Measurements from ENCODE around the gene DLG3. TPM values are rescaled to one million over a fixed set of nuclear protein-coding genes. Genes with fewer than 3 reads are reported as not detected.
A peak's percentile ranks its signal among the peaks of the same experiment; 100 is the strongest.

The DLG3 gene
- total and polyA plus RNA-seq, 10 of the 15 experiments (the other 5 are each of a cell fraction or from before 2014, with no cell fraction given): 1.3 to 32.2 (median 3.9) TPM

- in situ Hi-C loops (cut with MboI): no loop called here
- Histone ChIP-seq H3K36me3 (ENCODE audit: control insufficient read depth in 2 of 2, insufficient read depth in 2 of 2, low read length in 1 of 2) (no peaks in the 10 kb centered on the region), H3K79me2 (ENCODE audit: control insufficient read depth, insufficient read depth, low read length) (no peaks in the 10 kb centered on the region), H3K9me3 (replicated peaks; ENCODE audit: control insufficient read depth, insufficient read depth, low read length) (no peaks in the 10 kb centered on the region), H3K4me2 (ENCODE audit: control insufficient read depth, insufficient read depth) (no peak overlapping the region), H2AFZ (ENCODE audit: control insufficient read depth, low read depth, low read length) (no peak overlapping the region), H3K4me1 (ENCODE audit: control insufficient read depth, insufficient read depth, low read length) (no peaks in the 10 kb centered on the region), H3K9ac (ENCODE audit: control insufficient read depth, insufficient read depth, low read length) (no peak overlapping the region), H4K20me1 (ENCODE audit: control insufficient read depth, insufficient read depth) (no peaks in the 10 kb centered on the region), H3K27me3 (replicated peaks in 1 of 2; ENCODE audit: control insufficient read depth in 2 of 2, insufficient read depth in 2 of 2, low read length in 1 of 2) (no peaks in the 10 kb centered on the region), H3K4me3 (no peak overlapping the region), H3K27ac (ENCODE audit: control insufficient read depth, insufficient read depth) (no peak overlapping the region)
- ChIA-PET CTCF (no interaction called here), POLR2A (no interaction called here), RAD21 (ENCODE audit: unreplicated experiment) (no interaction called here), SMC1A (ENCODE audit: uncharacterized antibody, unreplicated experiment) (no interaction called here)
- no peak for TF ChIP-seq NR2F1 (conservative IDR thresholded peaks at IDR 0.05)
- no peak for TF ChIP-seq CHD2 (IDR thresholded peaks at IDR 0.05; ENCODE audit: borderline replicate concordance, low read depth, low read length)
- DNase-seq (ENCODE audit: low read depth, low spot score): no peak
- 28% methylated on average over 2 of the region's 2 CpGs for WGBS (ENCODE audit: insufficient coverage, insufficient replicate concordance, low lambda C conversion rate, missing lambda C conversion rate)
- no peak for FAIRE-seq
- no TSS peak for BruUV-seq (replicated peaks)
- intact Hi-C loops (cut with micrococcal nuclease; ENCODE audit: unreplicated experiment): no loop called here
- peak; percentile 57 for ATAC-seq
These were observed 33.7 kb upstream of the DLG3 start for GRCh38 chrX:70410921-70411320.

- TF ChIP-seq NRF1 (conservative IDR thresholded peaks at IDR 0.05; ENCODE audit: low read depth, low read length): no peak
- peak; percentile 59 for TF ChIP-seq MEF2B (IDR thresholded peaks at IDR 0.05; ENCODE audit: partially characterized antibody, poor library complexity, severe bottlenecking)
- Histone ChIP-seq H3K9ac (ENCODE audit: control insufficient read depth, insufficient read depth, low read length) (no peak overlapping the region), H4K20me1 (ENCODE audit: control insufficient read depth, insufficient read depth) (no peaks in the 10 kb centered on the region), H3K4me2 (ENCODE audit: control insufficient read depth, insufficient read depth) (no peak overlapping the region), H3K27ac (ENCODE audit: control insufficient read depth, insufficient read depth) (no peak overlapping the region), H3K79me2 (ENCODE audit: control insufficient read depth, insufficient read depth, low read length) (no peaks in the 10 kb centered on the region), H3K27me3 (replicated peaks in 1 of 2; ENCODE audit: control insufficient read depth in 2 of 2, insufficient read depth in 2 of 2, low read length in 1 of 2) (no peaks in the 10 kb centered on the region), H3K9me3 (replicated peaks; ENCODE audit: control insufficient read depth, insufficient read depth, low read length) (no peaks in the 10 kb centered on the region), H3K4me3 (no peak overlapping the region), H2AFZ (ENCODE audit: control insufficient read depth, low read depth, low read length) (no peak overlapping the region), H3K4me1 (ENCODE audit: control insufficient read depth, insufficient read depth, low read length) (no peaks in the 10 kb centered on the region), H3K36me3 (ENCODE audit: control insufficient read depth in 2 of 2, insufficient read depth in 2 of 2, low read length in 1 of 2) (no peaks in the 10 kb centered on the region)
- ATAC-seq (peak; percentile 85), FAIRE-seq (no peak), DNase-seq (ENCODE audit: low read depth, low spot score) (no peak)
- POLR2A ChIA-PET: interaction anchor here (1.0 kb wide), 1 partner anchor 118 kb away, joined by 3 read pairs; no protein-coding TSS in a partner anchor
- SMC1A ChIA-PET (ENCODE audit: uncharacterized antibody, unreplicated experiment): interaction anchor here (0.7 kb wide), 1 partner anchor 21 kb away, joined by 3 read pairs; no protein-coding TSS in a partner anchor
- RAD21 ChIA-PET (ENCODE audit: unreplicated experiment): no interaction called here
- WGBS (ENCODE audit: insufficient coverage, insufficient replicate concordance, low lambda C conversion rate, missing lambda C conversion rate): 0% methylated on average over 3 of the region's 3 CpGs
- in situ Hi-C loops (cut with MboI): no loop called here
- CTCF ChIA-PET: no interaction called here
- intact Hi-C loops (cut with micrococcal nuclease; ENCODE audit: unreplicated experiment): no loop called here
- no TSS peak for BruUV-seq (replicated peaks)
These were observed 33.2 kb upstream of the DLG3 start for GRCh38 chrX:70411475-70411874.
